Ishikawa (cell line): Measurements from ENCODE around the gene EIF4E.

ENCODE experiments used
- CEBPB ChIP-seq: IDR thresholded peaks from 2 replicates; pipeline ENCODE4 v1.6.1; 2012
- CREB1 ChIP-seq: IDR thresholded peaks from 2 replicates; pipeline ENCODE4 v1.6.1; 2012; ENCODE audit warnings: low read depth
- EGR1 ChIP-seq: IDR thresholded peaks from 2 replicates; pipeline ENCODE4 v1.6.1; 2012
- EP300 ChIP-seq: IDR thresholded peaks from 2 replicates; pipeline ENCODE4 v1.6.1; 2012; ENCODE audit warnings: borderline replicate concordance
- FOXM1 ChIP-seq: IDR thresholded peaks from 2 replicates; pipeline ENCODE4 v1.6.1; 2012; ENCODE audit warnings: low read depth, borderline replicate concordance
- NFIC ChIP-seq: IDR thresholded peaks from 2 replicates; pipeline ENCODE4 v1.6.1; 2012
- RAD21 ChIP-seq: IDR thresholded peaks from 2 replicates; pipeline ENCODE4 v1.6.1; 2012; ENCODE audit warnings: low read depth
- TAF1 ChIP-seq: IDR thresholded peaks from 2 replicates; pipeline ENCODE4 v1.6.1; 2012; ENCODE audit warnings: low read depth, mild to moderate bottlenecking
- TCF12 ChIP-seq: IDR thresholded peaks from 2 replicates; pipeline ENCODE4 v1.6.1; 2012; ENCODE audit warnings: low read depth
- TEAD4 ChIP-seq: IDR thresholded peaks from 2 replicates; pipeline ENCODE4 v1.6.1; 2012
- YY1 ChIP-seq: IDR thresholded peaks from 2 replicates; pipeline ENCODE4 v1.6.1; 2012; ENCODE audit warnings: low read depth
- ZBTB7A ChIP-seq: IDR thresholded peaks from 2 replicates; pipeline ENCODE4 v1.6.1; 2012; ENCODE audit warnings: low read depth
- TF ChIP-seq, protein P1 (sequence below): IDR thresholded peaks from 2 replicates; pipeline ENCODE4 v1.6.1; 2012
- TF ChIP-seq, protein P2 (sequence below): IDR thresholded peaks from 2 replicates; pipeline ENCODE4 v1.6.1; 2012; ENCODE audit warnings: low read depth, mild to moderate bottlenecking
- TF ChIP-seq, protein P3 (sequence below): IDR thresholded peaks from 2 replicates; pipeline ENCODE4 v1.6.1; 2012

The EIF4E gene

DNA sequence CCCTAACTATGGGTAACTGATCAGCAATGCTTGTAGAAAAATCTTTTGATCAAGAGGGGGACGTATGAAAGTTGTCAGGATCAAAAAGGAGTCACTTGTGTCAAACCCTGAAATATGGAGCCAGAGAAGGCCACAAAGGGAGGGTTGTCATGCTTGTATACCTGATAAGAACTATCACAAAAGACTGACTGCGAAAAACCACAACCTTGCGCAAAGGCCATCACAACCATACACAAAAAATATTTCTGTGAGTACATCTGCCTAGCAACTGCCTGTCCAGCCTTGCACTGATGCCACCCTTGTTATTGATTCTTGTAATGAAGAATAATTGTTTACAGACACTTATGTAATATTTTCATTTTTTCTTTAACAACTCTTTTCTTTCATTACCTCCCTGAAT, 22.8 kb upstream of the EIF4E start:
- TF ChIP-seq CEBPB: no peak
- no peak for TF ChIP-seq TAF1
- TF ChIP-seq, protein P1, sequence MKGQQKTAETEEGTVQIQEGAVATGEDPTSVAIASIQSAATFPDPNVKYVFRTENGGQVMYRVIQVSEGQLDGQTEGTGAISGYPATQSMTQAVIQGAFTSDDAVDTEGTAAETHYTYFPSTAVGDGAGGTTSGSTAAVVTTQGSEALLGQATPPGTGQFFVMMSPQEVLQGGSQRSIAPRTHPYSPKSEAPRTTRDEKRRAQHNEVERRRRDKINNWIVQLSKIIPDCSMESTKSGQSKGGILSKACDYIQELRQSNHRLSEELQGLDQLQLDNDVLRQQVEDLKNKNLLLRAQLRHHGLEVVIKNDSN: no peak

GRCh38 chr4:98950925-98951324, 22.0 kb upstream of the EIF4E start:
- TF ChIP-seq TEAD4 (no peak), TAF1 (no peak), YY1 (no peak), CREB1 (no peak), ZBTB7A (no peak), EP300 (no peak), EGR1 (no peak), TCF12 (no peak), NFIC (no peak)
- TF ChIP-seq, protein P1: no peak
- TF ChIP-seq, protein P2, sequence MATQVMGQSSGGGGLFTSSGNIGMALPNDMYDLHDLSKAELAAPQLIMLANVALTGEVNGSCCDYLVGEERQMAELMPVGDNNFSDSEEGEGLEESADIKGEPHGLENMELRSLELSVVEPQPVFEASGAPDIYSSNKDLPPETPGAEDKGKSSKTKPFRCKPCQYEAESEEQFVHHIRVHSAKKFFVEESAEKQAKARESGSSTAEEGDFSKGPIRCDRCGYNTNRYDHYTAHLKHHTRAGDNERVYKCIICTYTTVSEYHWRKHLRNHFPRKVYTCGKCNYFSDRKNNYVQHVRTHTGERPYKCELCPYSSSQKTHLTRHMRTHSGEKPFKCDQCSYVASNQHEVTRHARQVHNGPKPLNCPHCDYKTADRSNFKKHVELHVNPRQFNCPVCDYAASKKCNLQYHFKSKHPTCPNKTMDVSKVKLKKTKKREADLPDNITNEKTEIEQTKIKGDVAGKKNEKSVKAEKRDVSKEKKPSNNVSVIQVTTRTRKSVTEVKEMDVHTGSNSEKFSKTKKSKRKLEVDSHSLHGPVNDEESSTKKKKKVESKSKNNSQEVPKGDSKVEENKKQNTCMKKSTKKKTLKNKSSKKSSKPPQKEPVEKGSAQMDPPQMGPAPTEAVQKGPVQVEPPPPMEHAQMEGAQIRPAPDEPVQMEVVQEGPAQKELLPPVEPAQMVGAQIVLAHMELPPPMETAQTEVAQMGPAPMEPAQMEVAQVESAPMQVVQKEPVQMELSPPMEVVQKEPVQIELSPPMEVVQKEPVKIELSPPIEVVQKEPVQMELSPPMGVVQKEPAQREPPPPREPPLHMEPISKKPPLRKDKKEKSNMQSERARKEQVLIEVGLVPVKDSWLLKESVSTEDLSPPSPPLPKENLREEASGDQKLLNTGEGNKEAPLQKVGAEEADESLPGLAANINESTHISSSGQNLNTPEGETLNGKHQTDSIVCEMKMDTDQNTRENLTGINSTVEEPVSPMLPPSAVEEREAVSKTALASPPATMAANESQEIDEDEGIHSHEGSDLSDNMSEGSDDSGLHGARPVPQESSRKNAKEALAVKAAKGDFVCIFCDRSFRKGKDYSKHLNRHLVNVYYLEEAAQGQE: no peak
- TF ChIP-seq, protein P3, sequence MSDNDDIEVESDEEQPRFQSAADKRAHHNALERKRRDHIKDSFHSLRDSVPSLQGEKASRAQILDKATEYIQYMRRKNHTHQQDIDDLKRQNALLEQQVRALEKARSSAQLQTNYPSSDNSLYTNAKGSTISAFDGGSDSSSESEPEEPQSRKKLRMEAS: no peak

DNA sequence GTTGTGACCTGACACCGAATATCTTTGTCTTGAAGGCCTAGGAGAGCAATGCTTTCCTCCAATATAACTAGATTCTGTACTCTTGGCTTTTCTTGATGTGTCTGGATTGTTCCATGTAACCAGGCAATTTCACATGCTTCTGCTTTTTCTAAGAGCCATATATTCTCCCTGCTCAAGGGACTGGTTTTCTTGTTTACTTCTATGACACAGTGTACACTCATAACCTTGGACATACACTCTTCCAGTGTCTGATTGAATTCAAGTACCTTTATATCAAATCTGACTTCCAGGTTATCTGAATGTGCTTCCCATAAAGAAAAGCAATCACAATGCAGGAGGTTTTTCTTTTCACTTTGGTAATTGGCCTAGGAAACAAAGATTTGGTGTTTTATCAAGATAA, 17.4 kb upstream of the EIF4E start:
- TF ChIP-seq YY1: no peak
- TF ChIP-seq EGR1: no peak
- TF ChIP-seq, protein P2: no peak
- no peak for TF ChIP-seq NFIC
- TF ChIP-seq RAD21: no peak

GRCh38 chr4:98945297-98945850, 16.4 kb upstream of the EIF4E start:
- no peak for TF ChIP-seq RAD21
- TF ChIP-seq TEAD4: no peak
- TF ChIP-seq ZBTB7A: no peak
- no peak for TF ChIP-seq EP300
- TF ChIP-seq EGR1: no peak
- no peak for TF ChIP-seq TAF1
- TF ChIP-seq CEBPB: no peak

- TF ChIP-seq RAD21: peak; percentile 59
- no peak for TF ChIP-seq YY1
Measured at GRCh38 chr4:98939892-98940298, 11.0 kb upstream of the EIF4E start.

DNA sequence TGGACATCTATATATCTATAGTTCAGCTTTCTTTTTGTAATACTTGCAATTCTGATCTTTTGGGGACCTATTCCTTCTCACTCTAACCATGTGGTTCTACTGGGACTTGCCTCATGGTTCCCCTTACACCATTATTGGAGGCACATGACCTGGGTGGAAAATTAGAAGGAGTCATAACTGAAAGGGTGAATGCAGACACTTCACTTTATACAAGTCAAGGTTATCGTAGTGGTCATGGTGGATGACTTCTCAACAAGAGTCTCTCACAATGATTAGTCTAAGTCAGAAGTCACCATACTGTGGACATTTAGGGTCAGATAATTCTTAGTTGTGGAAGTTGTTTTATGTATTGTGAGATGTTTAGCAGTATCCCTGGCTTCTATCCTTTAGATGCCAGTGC, 10.5 kb upstream of the EIF4E start:
- TF ChIP-seq, protein P1: no peak
- TF ChIP-seq NFIC (no peak), YY1 (no peak), RAD21 (no peak), FOXM1 (no peak), EGR1 (no peak), CREB1 (no peak), TEAD4 (no peak), TCF12 (no peak), TAF1 (no peak), CEBPB (no peak), ZBTB7A (no peak)
- TF ChIP-seq, protein P2: no peak
- TF ChIP-seq, protein P3: no peak
